GM19193 (cell line): ENCODE data around the gene MB21D2.

Experiments used
- POLR2A ChIP-seq: IDR thresholded peaks from 4 replicates; pipeline ENCODE4 v1.6.1; 2011; ENCODE audit not compliant: insufficient read depth, insufficient read length; ENCODE audit errors: extremely low read depth

The MB21D2 gene

DNA sequence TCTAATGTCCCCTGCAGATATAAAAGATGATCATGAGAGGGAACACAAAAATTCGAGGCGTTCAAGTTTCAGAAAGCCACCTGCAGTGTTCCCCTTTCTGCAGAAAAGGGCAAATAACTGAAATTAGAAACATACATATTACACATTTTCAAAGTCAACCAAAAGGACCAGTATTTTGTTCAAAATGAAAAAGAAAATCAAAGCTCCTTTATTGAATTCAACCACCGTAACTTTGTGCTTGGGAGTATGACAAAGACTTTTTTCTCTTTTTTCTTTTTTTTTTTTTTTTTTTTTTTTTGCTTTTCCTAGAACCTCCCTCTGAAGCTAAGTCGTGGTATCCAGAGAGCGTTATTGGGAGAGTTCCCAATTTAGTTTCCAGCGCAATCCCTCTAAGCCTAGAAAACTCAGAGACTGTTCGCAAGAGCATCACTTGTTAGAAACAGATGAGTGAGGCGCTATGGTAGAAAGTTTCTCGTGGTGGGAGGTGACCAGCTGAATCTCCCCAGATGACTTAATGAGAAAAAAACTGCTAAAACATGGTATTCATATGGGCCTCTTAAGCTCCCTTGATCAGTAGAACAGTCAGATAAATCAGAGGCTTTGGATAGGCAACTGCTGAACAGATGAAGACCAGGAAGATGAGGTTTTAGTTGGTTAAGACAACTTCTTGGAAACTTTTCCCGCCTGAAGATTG, 77.4 kb downstream of the MB21D2 start:
- TF ChIP-seq POLR2A, result no peak

DNA sequence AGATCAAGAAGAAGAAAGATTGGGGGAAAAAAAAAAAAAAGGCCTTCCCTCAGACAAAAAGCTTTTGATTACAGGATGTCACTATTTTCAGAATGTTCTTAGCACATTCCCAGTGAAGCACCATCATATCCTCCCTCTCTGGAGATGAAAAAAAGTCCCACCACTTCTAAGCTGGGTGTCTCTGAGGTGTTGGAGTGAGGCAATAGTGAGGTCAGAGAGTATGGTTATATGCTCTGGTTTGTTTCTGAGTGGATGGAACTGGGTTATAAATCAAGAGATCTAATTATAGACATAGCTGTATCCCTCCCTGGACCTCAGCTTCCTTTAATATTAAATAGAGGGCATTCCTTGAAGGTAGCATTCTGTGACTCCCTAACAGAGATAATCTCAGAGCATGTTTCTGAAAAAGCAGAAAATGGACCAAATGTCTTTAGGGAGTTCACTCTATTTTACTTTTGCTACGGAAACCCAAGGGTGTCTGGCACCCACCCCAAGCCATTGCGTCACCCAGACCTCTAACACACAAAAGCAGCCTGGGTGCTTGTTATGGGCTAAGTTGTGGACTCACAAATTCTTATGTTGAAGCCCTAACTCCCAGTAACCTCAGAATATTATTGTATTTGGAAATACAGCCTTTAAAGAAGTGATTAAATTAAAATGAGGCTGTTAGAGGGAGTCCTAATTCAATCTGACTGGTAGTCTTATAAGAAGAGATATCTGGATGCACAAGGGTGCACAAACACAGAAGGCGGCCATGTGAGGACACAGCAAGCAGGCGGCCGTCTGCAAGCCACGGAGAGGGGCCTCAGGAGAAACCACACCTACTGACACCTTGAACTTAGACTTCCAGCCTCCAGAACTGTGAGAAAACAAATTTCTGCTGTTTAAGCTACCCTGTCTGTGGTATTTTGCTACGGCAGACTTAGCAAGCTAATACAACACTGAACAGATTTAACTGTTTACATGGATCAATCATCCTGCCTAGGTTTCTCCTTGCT, 81.5 kb downstream of the MB21D2 start:
- TF ChIP-seq POLR2A, result no peak

DNA sequence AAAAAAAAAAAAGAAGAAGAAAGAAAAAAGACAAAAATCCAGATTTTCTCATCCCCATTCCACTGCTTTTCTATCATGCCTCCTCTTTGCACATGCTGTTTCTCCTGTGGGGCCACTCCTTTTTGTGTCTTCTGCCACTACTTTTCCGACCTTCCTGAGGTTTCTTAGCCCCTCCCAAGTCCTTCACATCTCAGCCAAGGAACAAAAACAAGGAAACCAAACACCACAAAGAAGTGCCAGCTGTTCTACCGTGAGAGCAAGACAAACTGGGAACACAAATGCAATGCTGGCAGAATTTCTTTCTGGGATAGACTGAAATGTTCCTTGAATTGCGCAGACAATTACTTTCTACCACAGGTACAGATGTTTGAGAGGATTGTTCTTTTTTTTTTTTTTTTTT, 83.2 kb downstream of the MB21D2 start:
- TF ChIP-seq POLR2A, result no peak

DNA sequence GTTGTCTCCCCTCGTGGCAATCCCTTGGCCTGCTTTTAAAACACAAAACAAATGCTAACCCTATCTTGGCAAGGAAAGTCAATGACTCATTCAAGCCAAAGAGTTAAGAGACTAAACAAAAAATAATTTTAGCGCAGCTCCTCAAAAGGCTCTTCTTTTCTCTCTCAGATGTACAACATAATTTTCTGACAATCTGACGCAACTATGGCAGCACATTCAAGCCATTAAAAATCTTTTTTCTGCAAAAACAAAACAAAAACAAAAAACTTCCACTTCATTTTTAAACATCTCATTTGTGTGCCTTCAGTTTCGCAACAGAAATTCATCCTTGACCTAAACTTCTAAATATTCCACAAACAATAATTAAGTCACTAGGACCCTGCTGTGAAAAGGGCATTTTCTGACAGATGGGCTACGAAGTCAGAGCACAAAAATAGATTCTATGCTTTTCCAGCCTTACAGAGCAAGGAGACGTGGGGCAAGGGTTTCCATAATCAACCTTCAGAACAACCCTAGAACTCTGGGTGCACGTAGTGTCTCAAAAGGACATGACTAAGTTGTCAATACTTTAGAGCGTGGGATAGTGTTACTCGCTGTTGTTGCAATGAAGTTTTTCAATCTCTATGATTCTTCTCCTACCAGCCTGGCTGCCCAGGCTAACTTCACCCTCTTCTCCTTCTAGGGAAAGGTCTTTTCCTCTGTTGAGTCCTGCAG, 84.3 kb downstream of the MB21D2 start:
- no peak for TF ChIP-seq POLR2A

DNA sequence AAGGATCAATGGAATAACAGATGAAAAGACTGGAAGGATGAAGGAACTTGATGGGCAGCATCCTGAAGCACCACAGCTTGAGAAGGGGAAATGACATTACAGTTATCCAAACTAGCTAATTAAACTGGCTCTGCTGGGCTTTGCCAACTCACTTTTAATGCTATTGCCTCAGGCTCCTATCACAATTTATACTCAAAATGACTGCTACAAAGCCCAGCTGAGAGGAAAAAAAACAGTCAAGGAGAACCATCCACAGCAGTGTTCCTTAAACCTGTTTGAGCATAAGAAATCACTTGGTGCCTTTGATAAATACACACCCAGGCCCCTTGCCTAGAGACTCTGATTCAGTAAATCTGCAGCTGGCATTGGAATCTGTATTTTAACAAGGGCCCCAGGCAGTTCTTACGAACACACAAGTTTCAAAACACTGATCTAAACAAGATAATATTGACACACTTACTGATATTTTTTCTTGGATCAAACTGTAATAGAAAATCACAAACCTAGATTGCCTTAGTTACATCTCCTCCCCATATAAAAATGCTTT, 85.8 kb downstream of the MB21D2 start:
- TF ChIP-seq POLR2A, result no peak

DNA sequence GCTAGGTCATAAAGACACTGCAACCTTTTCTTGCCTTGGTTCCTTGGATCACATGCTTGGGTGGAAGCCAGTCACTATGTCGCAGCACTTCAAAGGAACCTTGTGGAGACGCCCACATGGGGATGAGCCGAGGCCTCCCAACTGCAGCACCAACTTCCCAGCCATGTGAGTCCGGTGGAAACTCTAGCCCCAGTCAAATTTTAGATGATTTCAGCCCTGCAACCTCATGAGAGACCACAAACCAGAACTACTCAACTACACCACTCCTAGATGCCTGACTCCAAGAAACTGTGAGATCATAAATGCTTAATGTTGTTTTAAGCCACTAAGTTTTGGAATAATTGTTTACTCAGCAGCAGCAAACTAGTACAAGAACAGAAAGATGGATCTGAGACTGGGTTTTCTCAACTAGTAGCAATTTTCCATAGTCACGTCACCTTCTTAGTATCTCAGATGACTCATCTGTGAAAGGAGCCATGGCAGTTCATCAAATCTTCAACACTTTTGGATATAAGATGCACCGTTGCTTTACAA, 86.5 kb downstream of the MB21D2 start:
- TF ChIP-seq POLR2A, result no peak

DNA sequence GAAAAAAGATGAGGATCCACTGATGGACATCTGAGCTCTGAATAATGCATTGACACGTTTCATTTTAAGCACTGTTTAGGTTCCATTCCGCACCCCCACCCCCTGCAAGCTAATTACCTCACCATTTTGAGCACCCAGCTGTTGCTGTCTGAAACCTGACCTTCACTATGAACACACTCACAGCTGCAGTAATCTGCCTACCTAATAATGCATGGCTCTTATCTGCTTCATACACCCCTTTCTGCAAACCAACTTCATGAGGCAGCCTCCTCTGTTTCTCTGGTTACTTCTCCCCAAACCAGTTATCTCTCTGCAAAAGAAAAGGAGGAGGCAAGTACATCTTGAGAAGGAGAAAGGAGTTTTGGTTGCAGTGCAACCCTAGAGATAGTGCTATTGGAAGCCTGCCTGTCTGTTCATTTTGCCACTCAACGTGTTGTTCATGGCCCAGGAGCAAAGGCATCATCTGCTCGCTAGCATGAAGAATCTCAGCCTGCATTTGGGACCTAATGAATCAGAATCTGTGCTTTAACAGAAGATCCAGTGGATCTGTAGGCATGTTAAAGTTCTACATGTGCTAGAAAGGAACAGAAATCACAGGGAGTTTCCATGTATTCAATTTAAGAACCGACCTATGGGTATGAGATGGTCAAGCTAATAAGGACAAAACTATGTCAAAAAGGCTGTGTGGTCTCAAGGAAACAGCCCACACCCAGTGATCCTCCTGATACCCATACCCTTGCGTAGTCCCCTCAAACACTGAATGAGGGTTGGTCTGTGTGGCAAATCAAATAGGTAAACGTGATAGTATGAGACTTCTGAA, 87.2 kb downstream of the MB21D2 start:
- no peak for TF ChIP-seq POLR2A

DNA sequence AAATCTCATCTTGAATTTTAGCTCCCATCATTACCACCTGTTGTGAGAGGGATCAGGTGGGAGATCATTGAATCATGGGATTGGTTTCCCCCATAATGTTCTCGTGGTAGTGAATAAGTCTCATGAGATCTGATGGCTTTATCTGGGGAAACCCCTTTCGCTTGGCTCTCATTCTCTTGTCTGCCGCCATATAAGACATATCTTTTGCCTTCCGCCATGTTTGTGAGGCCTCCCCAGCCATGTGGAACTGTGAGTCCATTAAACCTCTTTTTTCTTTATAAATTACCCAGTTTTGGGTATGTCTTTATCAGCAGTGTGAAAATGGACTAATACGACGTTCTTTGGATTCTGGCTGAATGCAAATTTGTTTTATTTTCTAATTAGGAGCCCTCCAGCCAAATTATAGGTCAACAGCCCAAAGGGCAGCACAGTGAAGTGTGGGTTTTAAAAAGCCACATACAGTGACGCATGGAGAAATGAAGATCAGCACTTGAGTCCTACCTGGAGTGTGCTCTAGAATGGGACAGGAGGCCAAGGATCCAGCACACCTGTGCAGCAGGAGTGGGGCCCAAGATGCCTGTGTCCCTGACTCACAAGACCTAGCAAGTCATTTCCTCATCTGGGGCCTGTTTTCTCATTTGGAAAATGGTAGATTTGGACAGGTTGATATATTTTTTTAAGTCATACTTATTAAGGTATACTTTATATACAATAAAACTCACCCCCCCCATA, 89.6 kb downstream of the MB21D2 start:
- TF ChIP-seq POLR2A, result no peak

DNA sequence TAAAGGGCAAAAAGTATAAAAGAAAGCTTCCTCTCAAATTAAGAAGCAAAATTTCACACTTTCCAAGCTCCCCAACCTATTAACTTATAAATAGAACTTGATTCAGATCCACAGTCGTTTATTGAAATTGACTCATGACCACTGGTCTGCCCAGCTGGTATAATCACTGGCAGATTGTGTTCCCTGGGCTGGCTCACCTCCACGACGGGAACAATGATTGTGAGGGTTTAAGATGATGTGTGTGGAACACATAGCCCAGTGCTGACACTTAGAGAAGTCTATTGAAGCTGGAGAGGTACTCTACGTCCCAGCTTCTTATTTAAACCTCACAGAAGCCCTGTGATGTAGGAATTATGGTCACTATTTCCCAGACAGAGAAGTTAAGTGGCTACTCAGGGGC, 90.4 kb downstream of the MB21D2 start:
- no peak for TF ChIP-seq POLR2A

DNA sequence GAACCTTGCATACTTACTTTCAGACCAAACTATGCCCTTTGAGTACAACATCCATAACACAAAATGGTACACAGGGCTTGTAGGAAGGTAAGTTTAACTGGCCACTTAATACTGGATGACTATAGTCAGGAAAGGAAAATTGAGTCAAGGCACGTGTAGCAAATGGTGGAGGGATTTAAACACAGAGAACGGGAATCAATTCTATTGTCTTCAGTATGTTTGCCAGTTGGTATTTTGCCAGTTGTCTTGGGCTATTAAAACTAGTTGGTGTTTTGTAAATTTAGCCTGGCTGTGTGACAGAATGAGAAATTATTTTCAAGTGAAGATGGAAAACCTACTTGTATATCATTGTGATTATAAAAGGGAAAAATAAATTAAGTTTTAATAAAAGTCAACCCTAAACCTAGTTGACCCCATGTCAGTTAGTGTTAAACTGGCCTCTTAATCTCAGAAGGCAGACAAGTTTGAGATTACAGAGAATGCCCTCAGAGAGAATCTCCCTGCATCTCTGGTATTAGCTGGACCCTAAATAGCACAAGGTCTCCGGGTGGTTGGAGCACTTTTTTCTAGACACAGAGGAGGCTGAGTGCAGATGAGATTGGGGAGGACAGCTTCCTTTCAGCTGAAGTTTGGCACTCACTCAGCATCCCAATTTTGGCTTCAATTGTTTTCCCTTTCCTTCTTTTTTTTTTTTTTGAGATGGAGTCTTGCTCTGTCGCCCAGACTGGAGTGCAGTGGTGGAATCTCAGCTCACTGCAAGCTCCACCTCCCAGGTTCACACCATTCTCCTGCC, 91.2 kb downstream of the MB21D2 start:
- no peak for TF ChIP-seq POLR2A

DNA sequence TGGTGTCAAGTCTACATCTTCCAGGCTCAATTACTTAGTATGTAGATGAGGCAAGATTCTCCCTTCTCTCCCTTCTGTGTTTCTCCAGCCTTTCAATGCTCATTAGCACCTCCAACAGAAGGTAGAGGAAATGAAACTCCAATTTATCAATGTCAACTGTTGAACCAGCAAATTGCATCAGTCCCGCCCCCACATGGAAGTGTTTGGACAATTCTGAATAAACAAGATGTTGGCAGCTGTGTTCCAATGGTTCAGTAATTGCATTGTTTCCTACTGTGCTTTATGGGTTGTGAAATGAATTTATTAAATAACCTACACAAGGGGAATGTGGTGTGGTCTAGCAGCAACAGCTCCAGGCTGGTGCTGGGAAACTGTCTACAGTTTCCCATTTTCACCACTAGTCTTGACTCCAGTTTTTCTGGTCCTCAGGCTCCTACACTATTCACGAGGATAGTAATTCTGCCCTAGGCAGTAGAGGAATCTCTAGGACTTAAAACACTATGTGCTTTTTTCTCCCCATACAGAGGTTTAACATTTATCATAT, 91.9 kb downstream of the MB21D2 start:
- no peak for TF ChIP-seq POLR2A

DNA sequence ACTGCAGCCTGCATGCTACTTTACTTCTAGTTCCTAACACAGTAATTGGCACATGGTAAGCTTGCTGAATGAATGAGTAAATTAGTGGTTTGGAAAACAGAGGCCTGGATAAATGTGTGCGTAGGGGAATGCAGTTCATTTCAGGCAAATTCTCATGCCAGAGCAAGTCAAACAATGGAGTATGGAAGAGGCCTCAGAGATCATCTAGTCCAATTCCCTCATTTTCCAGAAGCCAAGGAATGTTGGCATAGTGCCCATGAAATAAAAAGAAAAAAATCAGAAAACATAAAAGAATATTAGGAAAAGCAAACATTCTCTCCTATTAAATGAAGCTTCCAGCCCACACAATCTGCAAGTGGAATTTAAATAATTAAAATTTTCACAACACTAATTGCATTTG, 92.4 kb downstream of the MB21D2 start:
- no peak for TF ChIP-seq POLR2A
